HG02981 (cell line): ENCODE data around the gene IZUMO1R.
A peak's percentile ranks its signal among the peaks of the same experiment; 100 is the strongest.
"Not testable (repeated sequence)": the region's sequence is repeated elsewhere in the genome, so short reads cannot be mapped to it uniquely, and the experiment has no call there.

Source experiments
- ATAC-seq: cut with Tn5 transposase; IDR thresholded peaks from one replicate; pipeline ENCODE4 v1.9.1; 2021; ENCODE audit warnings: mild to moderate bottlenecking, moderate library complexity; ENCODE audit not compliant: unreplicated experiment

Gene IZUMO1R

GRCh38 chr11:94322501-94322900 lies 18.1 kb downstream of the IZUMO1R start:
- ATAC-seq: no peak

GRCh38 chr11:94325681-94326080 lies 21.3 kb downstream of the IZUMO1R start:
- ATAC-seq: peak; percentile 68

- ATAC-seq: no peak
Observed at GRCh38 chr11:94326947-94327346, 22.6 kb downstream of the IZUMO1R start.

GRCh38 chr11:94328587-94329080 lies 24.3 kb downstream of the IZUMO1R start:
- ATAC-seq: no peak

GRCh38 chr11:94329501-94329900 lies 25.1 kb downstream of the IZUMO1R start:
- ATAC-seq: no peak

GRCh38 chr11:94330789-94331188 lies 26.4 kb downstream of the IZUMO1R start:
- ATAC-seq: no peak

- ATAC-seq: no peak
Observed at GRCh38 chr11:94332814-94333213, 28.4 kb downstream of the IZUMO1R start.

- ATAC-seq: no peak
Observed at GRCh38 chr11:94336033-94336432, 31.7 kb downstream of the IZUMO1R start.

- no peak for ATAC-seq
Observed at GRCh38 chr11:94338651-94339050, 34.3 kb downstream of the IZUMO1R start.

- no peak for ATAC-seq
Observed at GRCh38 chr11:94342250-94342649, 37.9 kb downstream of the IZUMO1R start.

- ATAC-seq: no peak
Observed at GRCh38 chr11:94343495-94343894, 39.1 kb downstream of the IZUMO1R start.

- not testable (repeated sequence) for ATAC-seq
Observed at GRCh38 chr11:94346311-94346710, 41.9 kb downstream of the IZUMO1R start.

- ATAC-seq: not testable (repeated sequence)
Observed at GRCh38 chr11:94350850-94351563, 46.6 kb downstream of the IZUMO1R start.
